Measurements from ENCODE around the gene GOSR2. TPM values are rescaled to one million over a fixed set of nuclear protein-coding genes. Genes with fewer than 3 reads are reported as not detected.

Gene GOSR2
- total and polyA plus RNA-seq, 2 of the 13 experiments (the other 11 are each of a cell fraction or from before 2014, with no cell fraction given) = 61.5 to 63.9 TPM

DNA sequence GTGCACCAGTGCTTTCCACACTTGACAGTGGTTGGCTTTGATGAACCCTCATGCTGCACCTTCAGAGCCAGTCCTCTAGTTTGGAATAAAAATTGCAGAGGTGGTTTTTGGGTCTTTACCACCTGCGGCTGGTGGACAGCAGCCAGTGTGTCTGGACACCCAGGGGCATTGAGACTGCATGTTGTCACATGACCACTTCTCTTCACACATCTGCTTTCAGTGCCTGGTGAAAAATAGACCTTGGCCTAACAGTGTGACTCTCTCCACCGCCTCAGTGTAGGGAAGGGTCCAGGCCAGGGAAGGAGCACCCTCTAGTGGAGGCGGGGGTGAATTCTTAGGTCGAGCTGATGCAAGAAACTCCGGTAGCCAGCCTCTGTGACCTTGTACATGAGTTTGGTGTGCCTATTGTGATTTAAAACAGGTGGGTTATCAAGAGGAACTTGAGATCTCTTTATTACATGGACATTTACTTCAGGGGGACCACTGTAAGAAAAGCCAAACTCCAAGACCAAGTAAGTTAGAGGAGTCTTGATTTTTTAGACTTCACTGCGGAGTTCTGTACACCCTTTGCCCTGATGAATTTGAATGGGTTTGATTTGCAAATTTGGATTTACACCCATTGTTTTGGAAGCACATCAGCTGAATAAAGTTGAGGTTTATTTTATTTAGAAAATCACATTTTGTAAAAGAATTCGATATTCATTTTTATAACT is 17.9 kb downstream of the GOSR2 start (continued):
- TF ChIP-seq GPN1 (CRISPR knock-in tag; IDR thresholded peaks at IDR 0.05; ENCODE audit: borderline replicate concordance) (no peak), ZNF451 (CRISPR knock-in tag; IDR thresholded peaks at IDR 0.05) (peak; percentile 51; the same call in 1 of the 2 replicates), BRCA1 (CRISPR knock-in tag; IDR thresholded peaks at IDR 0.05) (no peak), CBFB (CRISPR knock-in tag; IDR thresholded peaks at IDR 0.05) (peak; percentile 45; the same call in 1 of the 2 replicates), KAT7 (CRISPR knock-in tag; IDR thresholded peaks at IDR 0.05; ENCODE audit: borderline replicate concordance) (0 out of 2 replicates have a peak, but pooled peaks have one; percentile 64), JUND (CRISPR knock-in tag; IDR thresholded peaks at IDR 0.05) (no peak), MED13 (CRISPR knock-in tag; IDR thresholded peaks at IDR 0.05) (peak; percentile 34; the same call in 1 of the 2 replicates), FOXJ3 (CRISPR knock-in tag; IDR thresholded peaks at IDR 0.05; ENCODE audit: borderline replicate concordance) (no peak), ZNF660 (CRISPR knock-in tag; IDR thresholded peaks at IDR 0.05; ENCODE audit: borderline replicate concordance, low read depth) (no peak), ATF7-NPFF (CRISPR knock-in tag; IDR thresholded peaks at IDR 0.05; ENCODE audit: low read depth) (no peak), ZNF205 (CRISPR knock-in tag; IDR thresholded peaks at IDR 0.05) (peak; percentile 63; the same call in 1 of the 2 replicates), ZNF703 (CRISPR knock-in tag; IDR thresholded peaks at IDR 0.05; ENCODE audit: borderline replicate concordance) (no peak), TAF15 (IDR thresholded peaks at IDR 0.05; ENCODE audit: low read depth, low read length, poor library complexity, severe bottlenecking) (no peak), CREB1 (IDR thresholded peaks at IDR 0.05) (0 out of 2 replicates have a peak, but pooled peaks have one; percentile 30), CREB1 (CRISPR knock-in tag; IDR thresholded peaks at IDR 0.05) (no peak), ZNF354B (CRISPR knock-in tag; IDR thresholded peaks at IDR 0.05) (no peak), MIER2 (CRISPR knock-in tag; IDR thresholded peaks at IDR 0.05) (0 out of 2 replicates have a peak, but pooled peaks have one; percentile 68), GLI4 (CRISPR knock-in tag; IDR thresholded peaks at IDR 0.05; ENCODE audit: borderline replicate concordance) (no peak), ZNF766 (CRISPR knock-in tag; IDR thresholded peaks at IDR 0.05; ENCODE audit: borderline replicate concordance) (peak; percentile 57; the same call in 1 of the 2 replicates), PAX8 (CRISPR knock-in tag; IDR thresholded peaks at IDR 0.05; ENCODE audit: borderline replicate concordance) (no peak), ZNF724P (CRISPR knock-in tag; IDR thresholded peaks at IDR 0.05; ENCODE audit: borderline replicate concordance) (no peak), NCOA2 (CRISPR knock-in tag; IDR thresholded peaks at IDR 0.05) (peak; percentile 41; the same call in 1 of the 2 replicates)
- TF ChIP-seq, protein P1, sequence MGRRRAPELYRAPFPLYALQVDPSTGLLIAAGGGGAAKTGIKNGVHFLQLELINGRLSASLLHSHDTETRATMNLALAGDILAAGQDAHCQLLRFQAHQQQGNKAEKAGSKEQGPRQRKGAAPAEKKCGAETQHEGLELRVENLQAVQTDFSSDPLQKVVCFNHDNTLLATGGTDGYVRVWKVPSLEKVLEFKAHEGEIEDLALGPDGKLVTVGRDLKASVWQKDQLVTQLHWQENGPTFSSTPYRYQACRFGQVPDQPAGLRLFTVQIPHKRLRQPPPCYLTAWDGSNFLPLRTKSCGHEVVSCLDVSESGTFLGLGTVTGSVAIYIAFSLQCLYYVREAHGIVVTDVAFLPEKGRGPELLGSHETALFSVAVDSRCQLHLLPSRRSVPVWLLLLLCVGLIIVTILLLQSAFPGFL (CRISPR knock-in tag; IDR thresholded peaks at IDR 0.05) = no peak
- TF ChIP-seq, protein P2, sequence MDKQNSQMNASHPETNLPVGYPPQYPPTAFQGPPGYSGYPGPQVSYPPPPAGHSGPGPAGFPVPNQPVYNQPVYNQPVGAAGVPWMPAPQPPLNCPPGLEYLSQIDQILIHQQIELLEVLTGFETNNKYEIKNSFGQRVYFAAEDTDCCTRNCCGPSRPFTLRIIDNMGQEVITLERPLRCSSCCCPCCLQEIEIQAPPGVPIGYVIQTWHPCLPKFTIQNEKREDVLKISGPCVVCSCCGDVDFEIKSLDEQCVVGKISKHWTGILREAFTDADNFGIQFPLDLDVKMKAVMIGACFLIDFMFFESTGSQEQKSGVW (CRISPR knock-in tag; IDR thresholded peaks at IDR 0.05; ENCODE audit: borderline replicate concordance) = no peak
- TF ChIP-seq, protein P3, sequence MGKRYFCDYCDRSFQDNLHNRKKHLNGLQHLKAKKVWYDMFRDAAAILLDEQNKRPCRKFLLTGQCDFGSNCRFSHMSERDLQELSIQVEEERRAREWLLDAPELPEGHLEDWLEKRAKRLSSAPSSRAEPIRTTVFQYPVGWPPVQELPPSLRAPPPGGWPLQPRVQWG (CRISPR knock-in tag; IDR thresholded peaks at IDR 0.05; ENCODE audit: borderline replicate concordance, low read depth) = no peak
- TF ChIP-seq, protein P4, sequence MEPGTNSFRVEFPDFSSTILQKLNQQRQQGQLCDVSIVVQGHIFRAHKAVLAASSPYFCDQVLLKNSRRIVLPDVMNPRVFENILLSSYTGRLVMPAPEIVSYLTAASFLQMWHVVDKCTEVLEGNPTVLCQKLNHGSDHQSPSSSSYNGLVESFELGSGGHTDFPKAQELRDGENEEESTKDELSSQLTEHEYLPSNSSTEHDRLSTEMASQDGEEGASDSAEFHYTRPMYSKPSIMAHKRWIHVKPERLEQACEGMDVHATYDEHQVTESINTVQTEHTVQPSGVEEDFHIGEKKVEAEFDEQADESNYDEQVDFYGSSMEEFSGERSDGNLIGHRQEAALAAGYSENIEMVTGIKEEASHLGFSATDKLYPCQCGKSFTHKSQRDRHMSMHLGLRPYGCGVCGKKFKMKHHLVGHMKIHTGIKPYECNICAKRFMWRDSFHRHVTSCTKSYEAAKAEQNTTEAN (CRISPR knock-in tag; conservative IDR thresholded peaks at IDR 0.05) = 0 out of 2 replicates have a peak, but pooled peaks have one; percentile 31

All from HepG2 (cell line).